NCI-H2196 (cell line): ENCODE results near the gene SHROOM3.

Source experiments
- DNase-seq: peaks from one replicate; lab custom pipeline; 2025; ENCODE audit not compliant: unreplicated experiment; lab: John Stamatoyannopoulos, UW

SHROOM3 gene

DNA sequence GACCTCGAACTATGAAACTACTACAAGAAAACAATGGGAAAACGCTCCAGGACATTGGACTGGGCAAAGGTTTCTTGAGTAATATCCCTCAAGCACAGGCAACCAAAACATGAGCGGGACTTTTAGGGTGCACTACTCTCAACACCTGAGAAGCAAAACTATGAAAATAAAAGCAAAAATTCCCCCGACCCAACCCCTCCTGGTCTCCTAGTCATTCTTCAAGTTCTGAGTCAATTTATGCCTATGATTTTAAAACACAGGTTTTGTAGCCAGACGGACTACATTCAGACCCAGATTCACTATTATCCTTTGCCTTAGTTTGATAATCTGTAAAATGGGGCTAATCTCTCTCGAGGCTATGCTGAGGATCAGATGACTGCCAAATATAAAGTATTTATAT, 365.9 kb downstream of the SHROOM3 start:
- DNase-seq = no peak

DNA sequence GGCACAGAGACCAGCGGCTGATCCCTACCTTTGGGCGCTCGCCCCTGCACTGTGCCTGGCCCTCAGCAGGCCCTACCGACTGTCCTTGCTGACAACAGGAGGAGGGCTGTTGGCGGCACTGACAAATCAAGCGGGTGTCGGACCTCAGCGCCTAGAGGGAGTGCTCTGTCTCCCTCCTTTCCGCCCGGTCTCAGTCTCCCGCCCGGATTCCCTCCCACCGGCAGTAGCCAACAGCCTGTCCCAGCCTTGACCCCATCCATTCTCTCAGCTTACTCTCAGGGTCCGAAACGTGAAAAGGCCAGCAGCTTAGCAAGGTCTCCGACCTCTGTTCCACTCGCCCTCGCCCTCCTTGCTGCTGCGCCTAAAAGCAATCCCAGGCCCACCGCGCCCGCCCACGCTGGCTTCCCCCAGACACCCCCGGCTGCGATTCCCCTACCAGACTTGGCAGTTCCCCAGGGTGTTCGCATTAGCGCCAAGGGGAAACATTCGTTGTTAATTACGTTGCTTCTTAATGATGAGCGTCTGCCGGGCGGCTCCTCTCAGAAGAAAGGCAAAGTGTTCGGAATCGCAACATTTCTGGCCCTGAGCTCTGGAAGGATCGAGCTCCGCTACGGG, 366.7 kb downstream of the SHROOM3 start:
- no peak for DNase-seq

DNA sequence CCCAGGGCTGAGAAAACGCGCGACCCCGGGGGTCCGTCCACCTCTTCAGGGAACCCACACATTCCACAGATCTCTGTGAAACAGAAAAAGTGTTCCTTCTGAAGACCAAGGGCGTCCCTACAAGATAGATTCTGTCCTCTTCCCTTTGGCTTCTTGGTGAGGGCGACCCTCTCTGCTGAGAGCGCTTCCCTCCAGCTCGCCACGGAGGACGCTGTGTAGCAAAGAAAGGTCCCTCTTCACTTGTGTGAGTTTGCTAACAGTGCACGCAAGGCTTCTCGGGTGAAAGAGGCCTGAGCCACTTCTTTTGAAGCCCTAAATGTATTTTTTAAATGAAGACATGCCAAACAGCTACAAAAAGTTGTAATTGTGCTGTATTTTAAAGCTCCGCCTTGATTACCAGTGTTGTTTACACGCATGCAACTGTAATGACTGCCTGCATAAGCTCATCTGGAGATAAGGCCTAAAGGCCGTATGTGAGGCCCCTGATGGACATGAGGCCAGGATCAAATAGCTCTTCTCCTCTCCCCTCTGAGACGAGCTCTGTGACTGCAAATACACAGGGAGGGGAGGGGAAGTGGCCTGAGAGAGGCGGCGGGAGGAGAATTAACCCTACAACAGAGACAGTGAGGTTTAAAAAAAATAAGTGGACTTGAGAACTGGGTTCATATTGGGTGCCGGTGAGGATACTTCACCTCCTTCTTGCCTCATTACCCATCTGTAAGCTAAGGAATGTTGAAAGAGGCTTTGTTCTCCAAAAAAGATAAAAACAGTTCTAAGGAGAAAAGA, 367.4 kb downstream of the SHROOM3 start:
- DNase-seq = no peak

DNA sequence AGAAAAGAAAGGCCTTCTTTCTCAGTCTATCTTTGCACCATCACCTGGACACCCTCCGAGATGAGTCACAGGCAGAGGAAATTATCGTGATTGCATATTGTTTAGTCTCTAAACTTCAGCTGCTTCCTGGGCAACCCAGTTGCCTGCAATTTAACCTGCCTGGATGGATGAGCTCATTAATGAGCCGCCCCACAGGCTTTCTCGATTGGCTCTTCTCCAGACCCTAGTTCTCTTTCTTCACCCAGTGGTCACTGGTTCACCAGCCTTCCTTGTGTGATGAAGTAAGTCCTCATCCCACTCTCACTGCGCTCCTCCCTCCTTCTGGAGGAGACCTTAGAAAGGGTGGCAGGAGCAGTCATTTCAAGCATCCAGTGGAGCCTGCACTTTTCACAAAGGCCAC, 368.5 kb downstream of the SHROOM3 start:
- DNase-seq = peak; percentile 52

DNA sequence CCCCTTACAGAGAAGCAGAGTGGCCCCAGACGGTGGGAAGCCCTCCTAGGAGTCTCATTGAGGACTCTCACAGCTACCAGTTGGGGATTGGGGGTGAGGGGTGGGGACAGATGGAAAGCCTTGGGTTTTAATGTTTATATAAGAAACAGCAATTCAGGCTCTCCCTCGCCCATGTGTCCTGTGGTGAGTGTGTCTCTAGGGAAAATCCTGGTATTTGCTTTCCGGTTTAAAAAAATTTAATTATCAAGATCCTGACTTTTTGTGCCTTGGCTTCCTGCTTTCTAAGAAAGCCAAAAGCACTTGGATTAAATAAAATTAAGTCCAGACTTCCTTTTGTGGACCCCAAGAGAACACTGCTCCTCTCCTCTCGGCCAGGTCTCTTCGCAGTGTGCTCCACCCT, 369.1 kb downstream of the SHROOM3 start:
- DNase-seq = no peak

DNA sequence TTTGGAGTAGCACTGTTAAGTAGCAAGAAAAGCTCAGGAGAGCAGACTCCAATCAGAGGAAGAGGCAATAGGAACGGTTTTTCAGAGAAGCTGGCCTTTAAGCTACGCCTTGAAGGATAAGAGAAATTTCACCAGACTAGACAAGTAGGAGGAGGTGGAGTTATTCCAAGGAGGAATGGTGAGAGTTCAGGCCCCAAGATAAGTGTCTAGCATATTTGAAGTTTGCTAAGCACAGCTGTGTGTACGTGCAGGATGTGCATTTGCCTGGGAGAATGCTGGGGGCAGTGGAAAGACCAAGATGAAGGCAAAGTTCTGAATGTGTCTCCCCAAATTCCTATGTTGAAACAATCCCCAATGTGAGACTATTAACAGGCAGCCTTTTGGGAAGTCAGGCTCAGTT, 371.3 kb downstream of the SHROOM3 start:
- DNase-seq = no peak

DNA sequence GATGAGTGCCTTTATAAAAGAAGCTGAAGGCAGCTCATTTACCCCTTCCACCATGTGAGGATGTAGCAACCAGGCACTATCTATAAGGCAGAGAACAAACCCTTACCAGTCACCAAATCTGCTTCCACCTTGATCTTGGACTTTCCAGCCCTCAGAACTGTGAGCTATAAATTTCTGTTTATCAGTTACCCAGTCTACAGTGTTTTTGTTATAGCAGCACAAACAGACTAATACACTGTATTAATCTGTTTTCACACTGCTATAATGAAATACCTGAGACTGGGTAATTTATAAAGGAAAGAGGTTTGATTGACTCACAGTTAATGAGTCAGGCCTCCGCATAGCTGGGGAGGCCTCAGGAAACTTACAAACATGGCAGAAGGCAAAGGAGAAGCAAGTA, 371.7 kb downstream of the SHROOM3 start:
- DNase-seq = no peak

DNA sequence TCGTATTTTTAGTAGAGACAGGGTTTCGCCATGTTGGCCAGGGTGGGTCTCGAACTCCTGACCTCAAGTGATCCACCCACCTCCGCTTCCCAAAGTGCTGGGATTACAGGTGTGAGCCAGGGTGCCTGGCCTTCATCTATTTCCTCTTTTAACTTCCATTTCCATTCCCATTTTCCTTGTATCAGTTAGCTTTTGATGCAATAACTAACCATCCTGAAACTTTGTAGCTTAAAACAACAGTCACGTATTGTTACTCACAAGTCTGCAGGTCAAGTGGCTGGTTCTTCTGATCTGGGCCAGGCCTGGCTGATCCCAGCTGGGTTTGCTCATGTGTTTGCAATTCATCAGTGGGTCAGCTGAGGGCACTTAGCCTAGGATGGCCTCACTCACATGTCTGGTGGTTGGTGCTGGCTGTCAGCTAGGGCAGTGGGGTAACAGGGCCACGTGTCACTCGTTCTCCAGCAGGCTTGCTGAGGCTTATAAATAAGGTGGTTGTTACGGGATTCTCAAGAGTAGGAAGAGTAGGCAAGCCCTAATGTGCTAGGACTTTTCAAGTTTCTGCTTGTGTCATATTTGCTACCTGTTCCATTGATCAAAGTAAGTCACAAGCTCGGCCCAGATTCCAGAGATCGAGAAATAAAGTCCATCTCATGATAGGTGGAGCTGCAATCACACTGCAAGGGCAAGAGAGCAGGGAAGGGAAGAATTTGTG, 374.7 kb downstream of the SHROOM3 start:
- DNase-seq = no peak

DNA sequence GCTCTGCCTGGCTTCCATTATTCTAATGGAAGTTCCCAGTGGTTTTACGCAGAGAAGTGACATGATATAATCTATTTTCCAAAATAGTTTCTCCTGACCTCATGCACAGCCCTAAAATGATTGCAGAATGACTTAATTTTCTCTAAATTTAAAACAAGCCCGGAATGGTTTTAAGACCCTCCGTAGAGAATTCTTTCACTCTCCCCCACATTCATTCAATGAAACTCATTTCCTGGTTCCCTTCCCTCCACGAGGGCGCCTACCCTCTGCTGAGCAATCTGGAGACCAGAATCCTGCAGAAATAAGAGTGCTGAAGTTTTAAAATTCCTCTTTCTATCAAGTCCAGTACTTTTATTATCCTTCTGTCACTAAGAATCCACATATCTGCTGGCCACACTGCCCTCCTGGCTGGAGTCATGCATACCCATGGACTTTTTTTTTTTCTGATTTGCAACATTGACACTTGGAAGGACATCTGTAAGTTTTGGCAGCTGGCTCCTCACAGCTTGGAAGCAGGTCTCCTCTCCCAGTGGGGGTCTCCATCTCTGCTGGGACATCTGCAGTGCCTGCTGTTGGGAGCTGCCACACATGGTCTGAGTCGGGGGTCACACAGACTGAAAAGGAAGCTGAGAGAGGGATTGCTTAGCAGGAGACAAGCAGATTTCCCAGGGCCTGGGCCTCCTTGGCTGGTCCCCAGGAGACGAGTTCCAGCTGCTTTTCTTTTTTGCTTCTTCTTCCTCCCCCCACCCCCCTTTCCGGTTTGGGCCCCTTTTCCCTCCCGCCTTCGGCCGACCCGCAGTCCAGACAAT, 376.8 kb downstream of the SHROOM3 start:
- DNase-seq = no peak

DNA sequence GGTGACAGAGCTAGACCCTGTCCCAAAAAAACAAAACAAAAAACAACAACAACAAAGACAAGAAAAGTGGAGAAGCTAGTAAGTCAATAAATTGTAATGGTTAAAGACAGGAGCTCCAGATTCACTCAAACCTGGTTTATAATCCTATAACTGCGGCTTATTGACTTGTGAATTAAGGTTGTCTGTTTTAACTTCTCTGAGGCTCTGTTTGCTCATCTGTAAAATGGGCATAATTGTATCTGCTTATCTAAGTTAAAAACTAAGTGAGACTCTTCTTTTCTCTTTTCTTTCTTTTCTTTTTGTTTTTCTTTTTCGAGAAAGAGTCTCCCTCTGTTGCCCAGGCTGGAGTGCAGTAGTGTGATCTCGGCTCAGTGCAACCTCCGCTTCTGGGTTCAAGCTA, 378.0 kb downstream of the SHROOM3 start:
- no peak for DNase-seq

DNA sequence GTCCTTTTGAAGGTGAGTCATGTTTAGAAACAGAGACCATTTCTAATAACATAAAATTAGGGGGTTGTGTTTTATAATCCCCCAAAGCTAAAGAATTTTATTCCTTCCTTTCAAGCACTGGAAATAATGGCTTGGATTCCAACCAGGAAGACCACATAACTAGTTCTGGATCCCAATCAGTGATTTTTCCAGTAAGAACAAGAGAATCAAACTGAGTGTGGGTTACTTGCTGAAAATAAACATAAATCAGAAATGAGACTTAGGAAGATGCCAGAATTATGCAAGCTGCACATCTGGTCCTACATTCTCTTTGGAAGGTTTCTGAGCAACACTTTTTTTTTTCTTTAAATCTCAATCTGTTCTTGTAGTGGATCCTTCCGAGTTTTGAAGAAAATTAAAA, 386.6 kb downstream of the SHROOM3 start:
- DNase-seq = no peak

DNA sequence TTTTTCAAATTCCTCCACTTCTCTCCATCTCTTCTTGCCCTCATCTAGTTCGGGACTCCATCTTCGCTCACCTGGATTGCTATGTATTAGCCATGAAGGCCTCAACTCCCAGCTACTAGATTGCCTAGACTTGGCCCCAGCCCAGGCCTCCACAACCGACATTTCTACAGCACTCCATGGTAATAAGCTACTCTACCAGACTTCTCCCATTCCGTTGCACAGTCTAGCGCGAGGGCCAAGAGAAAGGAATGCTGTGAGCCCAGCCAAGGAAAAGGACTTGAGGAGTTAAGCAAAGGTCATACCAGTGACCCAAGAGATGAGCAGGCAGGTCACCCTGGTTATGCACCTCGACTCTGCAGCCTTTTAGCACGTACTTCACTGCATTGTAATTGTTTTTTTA, 387.3 kb downstream of the SHROOM3 start:
- DNase-seq = no peak

DNA sequence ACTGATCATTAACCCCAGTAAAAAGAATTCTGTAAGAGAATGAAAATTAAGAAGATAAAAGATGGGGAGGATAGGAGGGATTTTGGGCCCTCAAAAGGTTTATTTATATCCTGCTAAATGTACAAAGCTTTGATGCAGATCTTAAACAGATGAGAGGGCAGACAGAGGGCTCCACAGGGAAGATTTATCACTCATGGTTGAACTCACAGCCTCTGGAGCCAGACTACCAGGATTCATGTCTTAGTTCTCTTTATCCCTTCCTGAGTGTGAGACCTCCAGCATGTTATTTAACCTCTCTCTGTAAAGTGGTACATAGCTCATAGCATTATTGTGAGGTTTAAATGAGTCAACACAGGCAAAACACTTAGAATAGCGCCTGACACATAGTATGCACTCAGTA, 388.5 kb downstream of the SHROOM3 start:
- no peak for DNase-seq

DNA sequence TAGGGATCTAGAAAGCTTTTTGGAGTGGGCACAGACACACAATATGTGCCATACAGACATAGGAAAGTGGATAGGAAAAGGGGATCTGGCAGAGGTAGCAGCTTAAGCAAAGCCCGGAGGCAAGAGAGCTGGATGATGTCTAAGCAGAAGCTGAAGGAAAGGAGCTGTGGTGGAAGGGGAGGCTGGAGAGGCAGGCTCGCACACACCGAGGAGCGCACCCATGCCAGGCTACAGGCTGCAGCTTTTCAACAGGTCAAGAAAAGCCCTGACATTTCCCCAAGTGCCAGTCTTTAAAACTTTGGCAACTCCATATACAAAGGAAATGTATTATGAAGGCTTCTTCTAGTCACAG, 395.6 kb downstream of the SHROOM3 start:
- no peak for DNase-seq

DNA sequence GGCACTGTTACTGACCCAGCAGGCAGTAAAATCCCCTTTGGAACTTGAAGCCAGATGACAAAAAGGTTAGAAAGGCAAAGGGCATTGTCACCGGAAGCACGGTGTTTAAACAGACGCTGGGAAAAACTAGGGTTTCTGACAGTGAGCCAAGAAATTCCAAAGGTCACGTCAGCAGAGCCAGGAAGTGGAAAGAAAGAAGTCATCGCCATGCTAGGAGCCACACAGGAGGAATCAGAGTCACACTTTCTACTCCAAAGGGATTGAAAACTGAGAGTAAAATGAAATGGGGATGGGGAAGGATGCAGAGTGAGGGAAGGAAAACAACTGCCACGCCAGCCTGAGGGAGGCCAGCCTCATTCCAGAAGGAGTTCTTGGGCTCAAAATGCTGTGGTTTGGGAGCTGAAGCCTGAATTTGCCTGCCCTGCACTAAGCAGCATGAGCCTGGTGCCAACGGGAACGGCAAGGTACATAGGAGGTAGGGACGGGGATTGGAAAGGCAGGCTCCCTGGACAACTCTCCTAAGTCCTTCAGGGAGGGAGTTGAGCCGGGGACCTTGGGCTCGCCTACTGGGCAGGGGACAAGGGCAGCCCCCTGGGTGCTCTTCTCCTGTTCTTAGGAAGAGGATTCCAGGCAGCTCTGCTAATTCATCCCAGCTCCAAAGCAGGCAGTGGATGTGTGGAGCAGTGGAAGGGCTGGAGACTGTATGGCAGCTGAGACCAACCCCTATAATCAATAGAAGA, 396.1 kb downstream of the SHROOM3 start:
- DNase-seq = no peak

DNA sequence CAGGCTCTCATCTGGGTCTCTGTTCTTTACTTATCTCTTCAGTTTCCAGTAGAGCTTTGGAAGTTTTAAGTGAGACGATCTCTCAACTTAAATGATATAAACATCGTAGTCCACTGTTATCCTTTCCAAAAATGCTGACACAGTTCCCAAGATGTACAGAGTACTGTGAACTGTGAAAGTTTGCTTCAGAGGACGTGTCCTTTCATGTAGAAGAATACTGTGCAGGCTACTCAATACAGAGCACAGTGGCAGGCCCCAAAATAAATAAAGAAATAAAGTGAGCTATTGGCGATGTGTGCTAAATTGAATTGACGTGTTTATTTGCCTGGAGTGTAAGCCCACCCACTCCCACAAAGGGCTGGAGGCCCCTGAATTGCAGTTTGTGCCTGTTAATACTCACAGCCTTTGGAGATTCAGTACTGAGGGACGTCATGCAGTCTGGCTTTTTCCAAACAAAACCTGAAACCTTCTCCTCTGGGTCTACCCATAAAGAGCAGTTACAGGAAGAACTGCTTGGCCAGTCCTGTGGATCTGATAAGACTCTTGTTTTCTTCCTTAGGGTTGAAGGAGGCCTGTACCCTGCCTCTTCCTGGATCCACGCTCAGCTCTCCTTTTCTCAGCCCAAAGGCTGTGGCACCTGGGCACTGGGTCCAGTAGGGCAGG, 396.8 kb downstream of the SHROOM3 start:
- no peak for DNase-seq
